ENCODE data around the gene SUN1.

- TF ChIP-seq CTCF (IDR thresholded peaks at IDR 0.05) (no peak), POLR2A (IDR thresholded peaks at IDR 0.05) (no peak)
Observed at GRCh38 chr7:802500-803242, 29.6 kb upstream of the SUN1 start.

Data from uterus (tissue), 2 donors.